Adrenal gland (tissue), 12 donors: ENCODE data around the gene ANO10. TPM values are rescaled to one million over a fixed set of nuclear protein-coding genes. Genes with fewer than 3 reads are reported as not detected.

Experiments used
- DNase-seq, 7 donors: peaks; one replicate each; pipeline ENCODE4 v3.0.0-alpha.2; 2019 to 2020
- H3K27ac ChIP-seq, 5 donors: fragments of 200-600 bp; sonication (generic) in 4 of 5; 1 replicate in 3 of 5; 2 replicates in 2 of 5; pipeline versions ENCODE4 v1.5.1 to v1.8.0; 2016 to 2020; ENCODE audit warnings: mild to moderate bottlenecking in 1 of 5
- H3K27me3 ChIP-seq: fragments of 200-600 bp; 2 replicates; pipeline ENCODE4 v1.8.0; 2021
- H3K36me3 ChIP-seq, 2 donors: fragments of 200-600 bp; replicated peaks in 1 of 2; 1 replicate in 1 of 2; 2 replicates in 1 of 2; pipeline versions ENCODE4 v1.5.1 to v1.8.0; 2018 to 2022
- H3K4me1 ChIP-seq, 2 donors: fragments of 200-600 bp; replicated peaks in 1 of 2; 1 replicate in 1 of 2; 2 replicates in 1 of 2; pipeline versions ENCODE4 v1.5.1 to v1.8.0; 2018 to 2021
- H3K4me3 ChIP-seq, 4 donors: fragments of 200-600 bp; sonication (generic) in 3 of 4; one replicate each; pipeline ENCODE4 v1.5.1; 2016 to 2018
- H3K9me3 ChIP-seq, 3 donors: fragments of 200-600 bp; sonication (generic) in 1 of 3; replicated peaks in 1 of 3; 1 replicate in 2 of 3; 2 replicates in 1 of 3; pipeline versions ENCODE4 v1.5.1 to v1.8.0; 2016 to 2021
- POLR2A ChIP-seq, 2 donors: fragments of 450-650 bp; IDR thresholded peaks; one replicate each; pipeline ENCODE4 v1.6.1; 2017; ENCODE audit warnings: antibody characterized with exemption in 2 of 2, mild to moderate bottlenecking in 2 of 2, moderate library complexity in 1 of 2
- WGBS, 4 donors: extraction: QIAGEN DNeasy Blood & Tissue Kit in 2 of 4; methylation state at CpG; one replicate each; pipeline versions ENCODE4 v1.1.5 to v1.1.7; 2013 to 2017; 5-methylcytosine and 5-hydroxymethylcytosine counted together
- intact Hi-C, 2 donors: fragments of 100-400 bp; cut with DNase I; formaldehyde crosslinking; loops; one replicate each; pipeline versions ENCODE4 v1.14.1 to v1.15.0; 2022 to 2023
- polyA plus RNA-seq, 3 donors: library from polyadenylated mRNA; stranded (reverse); fragments of 200-250 nt in 2 of 3; fragments of 350-450 nt in 1 of 3; fragmentation: Illumina TruSeq in 1 of 3; extraction: RNeasy Lipid Tissue Mini Kit (QIAGEN cat#74804) in 1 of 3; gene quantifications; one replicate each; pipeline ENCODE4 v1.2.3, GENCODE V29; 2013 to 2014
- total RNA-seq, 9 donors: library from RNA; depleted of rRNA in 4 of 9; stranded (reverse); fragments of >200 nt in 4 of 9; fragments of 120-200 nt in 1 of 9; fragmentation: NEBNext Ultra II Directional in 1 of 9; extraction: Animal tissue kit (Norgen Biotek cat#: 25700) in 1 of 9; gene quantifications; one replicate each; pipeline versions ENCODE4 v1.1.0 to v1.2.4, GENCODE V29; 2013 to 2023
- TF ChIP-seq, protein P1 (sequence below), 6 experiments: fragments of 450-650 bp in 4 of 6; fragments of 200-600 bp in 2 of 6; sonication (generic) in 1 of 6; IDR thresholded peaks; 1 replicate in 5 of 6; 2 replicates in 1 of 6; pipeline versions ENCODE4 v1.5.1 to v1.8.0; 2016 to 2021; ENCODE audit warnings: antibody characterized with exemption in 6 of 6, mild to moderate bottlenecking in 2 of 6, moderate library complexity in 1 of 6
- donor health status: healthy with polysubstance abuse.
- donor health status: Bipolar disorder and iron deficiency.
- donor health status: DM: yes; HTN: yes; CAD: no.
- donor health status: DM: no; HTN: no; CAD: no.
- donor health status: DM: no; HTN: no; CAD: no.
- donor health status: DM: yes; HTN: yes; CAD: no.

Gene ANO10
- total and polyA plus RNA-seq, 12 donors, result 10.7 to 34.8 (median 22.0) TPM

DNA sequence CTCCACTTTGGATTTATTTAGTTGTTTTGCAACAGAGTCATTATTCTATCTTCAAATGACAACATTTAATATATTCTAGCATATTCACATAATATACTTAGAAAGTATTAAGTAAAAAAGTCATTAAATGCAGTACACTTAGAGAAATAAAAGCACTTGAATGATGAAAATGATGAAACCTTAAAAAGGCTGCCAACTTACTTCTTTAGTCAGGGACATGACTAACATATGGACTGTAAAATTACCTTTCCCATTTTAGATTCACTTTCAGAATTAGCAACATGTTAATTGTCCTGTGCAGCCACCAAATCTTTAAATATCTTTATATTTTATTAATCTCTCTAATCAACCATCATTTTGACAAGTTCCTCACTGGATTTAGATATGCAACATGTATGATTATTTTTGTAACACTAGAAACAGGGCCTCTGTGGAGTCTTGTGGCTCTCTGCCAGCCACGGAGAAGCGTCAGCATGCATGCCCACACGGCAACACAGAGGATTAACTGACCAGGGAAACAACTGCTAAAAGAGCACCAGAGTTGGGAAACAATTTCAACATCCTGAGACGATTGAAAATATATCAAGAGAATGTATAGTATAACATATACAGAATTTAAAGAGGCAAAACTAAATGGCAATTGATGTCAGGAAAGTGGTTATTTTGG lies 95.7 kb downstream of the ANO10 start:
- no peaks in the 10 kb centered on the region for H3K36me3 ChIP-seq
- TF ChIP-seq, protein P1, sequence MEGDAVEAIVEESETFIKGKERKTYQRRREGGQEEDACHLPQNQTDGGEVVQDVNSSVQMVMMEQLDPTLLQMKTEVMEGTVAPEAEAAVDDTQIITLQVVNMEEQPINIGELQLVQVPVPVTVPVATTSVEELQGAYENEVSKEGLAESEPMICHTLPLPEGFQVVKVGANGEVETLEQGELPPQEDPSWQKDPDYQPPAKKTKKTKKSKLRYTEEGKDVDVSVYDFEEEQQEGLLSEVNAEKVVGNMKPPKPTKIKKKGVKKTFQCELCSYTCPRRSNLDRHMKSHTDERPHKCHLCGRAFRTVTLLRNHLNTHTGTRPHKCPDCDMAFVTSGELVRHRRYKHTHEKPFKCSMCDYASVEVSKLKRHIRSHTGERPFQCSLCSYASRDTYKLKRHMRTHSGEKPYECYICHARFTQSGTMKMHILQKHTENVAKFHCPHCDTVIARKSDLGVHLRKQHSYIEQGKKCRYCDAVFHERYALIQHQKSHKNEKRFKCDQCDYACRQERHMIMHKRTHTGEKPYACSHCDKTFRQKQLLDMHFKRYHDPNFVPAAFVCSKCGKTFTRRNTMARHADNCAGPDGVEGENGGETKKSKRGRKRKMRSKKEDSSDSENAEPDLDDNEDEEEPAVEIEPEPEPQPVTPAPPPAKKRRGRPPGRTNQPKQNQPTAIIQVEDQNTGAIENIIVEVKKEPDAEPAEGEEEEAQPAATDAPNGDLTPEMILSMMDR (IDR thresholded peaks at IDR 0.05), result no peak
- no peak for TF ChIP-seq POLR2A (IDR thresholded peaks at IDR 0.05)
- 85 to 90% (median 87%) methylated on average over 4 of the region's 4 CpGs for WGBS, 4 donors
- H3K9me3 ChIP-seq, result no peaks in the 10 kb centered on the region
- no peak for DNase-seq
- no peak overlapping the region for H3K4me3 ChIP-seq
- H3K4me1 ChIP-seq, result no peaks in the 10 kb centered on the region
- no peak overlapping the region for H3K27ac ChIP-seq
- no peaks in the 10 kb centered on the region for H3K27me3 ChIP-seq
- intact Hi-C loops, result no loop called here

DNA sequence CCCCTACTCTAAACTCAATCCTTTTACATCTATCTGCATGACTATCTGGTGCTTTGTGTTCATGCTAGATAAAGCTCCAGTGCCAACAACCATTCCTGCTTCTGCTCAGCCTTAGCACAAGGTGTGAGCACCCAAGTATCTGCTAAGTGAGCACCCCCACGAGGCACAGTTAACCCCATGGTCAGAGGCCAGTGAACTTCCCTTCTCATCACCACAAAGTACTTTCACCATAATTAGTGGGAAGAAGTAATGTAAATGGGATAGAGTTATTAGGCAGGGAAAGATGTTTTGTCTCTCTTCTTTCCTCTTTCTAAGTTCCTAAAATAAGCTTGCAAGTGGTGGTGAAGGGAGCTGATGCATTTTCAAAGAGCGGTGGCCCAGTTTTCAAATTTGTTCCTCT lies 96.4 kb downstream of the ANO10 start:
- intact Hi-C loops, result no loop called here
- H3K36me3 ChIP-seq, result no peaks in the 10 kb centered on the region
- TF ChIP-seq, protein P1 (IDR thresholded peaks at IDR 0.05), result no peak
- no peak for TF ChIP-seq POLR2A (IDR thresholded peaks at IDR 0.05)
- H3K4me3 ChIP-seq, result no peak overlapping the region
- no peaks in the 10 kb centered on the region for H3K9me3 ChIP-seq
- no peaks in the 10 kb centered on the region for H3K27me3 ChIP-seq
- H3K27ac ChIP-seq, result no peak overlapping the region
- WGBS, 4 donors, result 82 to 90% (median 87%) methylated on average over 2 of the region's 2 CpGs
- DNase-seq, result no peak
- H3K4me1 ChIP-seq, result no peaks in the 10 kb centered on the region

DNA sequence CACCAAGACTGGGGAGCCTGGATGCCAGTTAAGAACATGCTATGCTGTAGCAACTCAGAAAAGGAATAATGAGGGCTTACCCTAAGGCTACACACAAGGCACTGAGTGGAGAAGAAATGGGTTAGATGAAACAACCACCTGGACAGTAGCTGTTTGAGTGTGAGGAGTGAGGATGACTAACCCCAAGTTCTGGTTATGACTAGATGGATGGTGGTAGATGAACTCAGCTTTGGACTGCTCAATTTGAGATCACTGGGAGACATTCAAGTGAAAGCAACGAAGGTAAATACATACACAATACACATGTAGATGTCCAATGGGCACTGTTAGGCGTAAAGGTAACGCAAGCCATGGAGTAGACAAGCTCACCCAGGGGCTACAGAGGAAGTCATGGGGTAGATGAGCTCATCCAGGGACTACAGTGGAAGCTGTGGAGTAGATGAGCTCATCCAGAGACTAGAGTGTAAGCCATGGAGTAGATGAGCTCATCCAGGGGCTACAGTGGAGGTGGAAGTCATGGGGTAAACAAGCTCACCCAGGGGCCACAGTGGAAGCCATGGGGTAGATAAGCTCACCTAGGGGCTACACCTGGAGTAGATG lies 98.3 kb downstream of the ANO10 start:
- no peak overlapping the region for H3K27ac ChIP-seq
- no peaks in the 10 kb centered on the region for H3K4me1 ChIP-seq
- intact Hi-C loops, result no loop called here
- no peaks in the 10 kb centered on the region for H3K36me3 ChIP-seq
- no peaks in the 10 kb centered on the region for H3K9me3 ChIP-seq
- TF ChIP-seq POLR2A (IDR thresholded peaks at IDR 0.05), result no peak
- TF ChIP-seq, protein P1 (IDR thresholded peaks at IDR 0.05), result no peak
- no peak overlapping the region for H3K4me3 ChIP-seq
- WGBS, 4 donors, result 91 to 97% (median 94%) methylated on average over 3 of the region's 3 CpGs
- no peaks in the 10 kb centered on the region for H3K27me3 ChIP-seq
- DNase-seq, result no peak

DNA sequence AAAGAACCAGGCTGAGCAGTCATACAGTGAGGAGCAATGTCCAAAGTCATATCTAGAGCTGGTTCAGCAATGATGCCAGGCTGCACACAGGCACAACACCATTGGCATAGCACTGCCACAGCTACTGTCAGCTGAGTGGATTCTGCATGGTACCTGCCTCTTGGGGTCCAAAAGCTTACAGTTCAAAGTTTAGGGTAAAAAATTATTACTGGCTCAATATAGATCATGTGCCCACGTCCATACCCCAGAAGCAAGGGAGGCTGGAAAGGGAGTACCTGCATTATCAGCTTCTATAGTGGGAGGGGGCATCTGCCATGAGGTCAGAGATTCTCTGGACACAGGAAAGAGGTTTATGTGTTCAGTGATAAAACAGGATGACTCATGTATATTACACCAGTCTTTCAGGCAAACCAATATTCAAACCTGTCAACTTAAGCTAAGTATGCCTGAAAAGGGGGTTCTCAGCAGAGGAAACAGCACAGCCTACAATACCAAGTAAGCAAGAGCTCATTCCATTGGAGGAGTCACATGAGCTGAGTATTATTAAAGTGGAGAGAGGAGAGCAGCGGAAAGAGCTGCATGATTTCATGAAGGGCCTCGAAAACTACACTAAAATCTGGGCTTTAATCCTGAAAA lies 99.0 kb downstream of the ANO10 start:
- no peaks in the 10 kb centered on the region for H3K4me1 ChIP-seq
- H3K36me3 ChIP-seq, result no peaks in the 10 kb centered on the region
- DNase-seq, result no peak
- no peak overlapping the region for H3K4me3 ChIP-seq
- H3K9me3 ChIP-seq, result no peaks in the 10 kb centered on the region
- TF ChIP-seq, protein P1 (IDR thresholded peaks at IDR 0.05), result no peak
- no peak for TF ChIP-seq POLR2A (IDR thresholded peaks at IDR 0.05)
- intact Hi-C loops, result no loop called here
- H3K27me3 ChIP-seq, result no peaks in the 10 kb centered on the region
- H3K27ac ChIP-seq, result no peak overlapping the region
- WGBS, 4 donors, result 94 to 97% (median 96%) methylated on average over 3 of the region's 3 CpGs
